ENCODE results near the gene USP49. TPM values are rescaled to one million over a fixed set of nuclear protein-coding genes. Genes with fewer than 3 reads are reported as not detected.

Gene USP49
- total RNA-seq, 1 experiment from 2014 or later: 7.0 TPM

GRCh38 chr6:41784581-41785171 is 110.5 kb downstream of the USP49 start:
- Mint-ChIP-seq H3K27ac (ENCODE audit: unreplicated experiment) (no peak overlapping the region), H3K27me3 (ENCODE audit: unreplicated experiment) (no peaks in the 10 kb centered on the region), H3K36me3 (ENCODE audit: insufficient read depth, unreplicated experiment) (peaks cover 60% of the 10 kb centered on the region), H3K4me1 (ENCODE audit: low read depth, unreplicated experiment) (peaks cover 49% of the 10 kb centered on the region), H3K4me3 (ENCODE audit: low read depth, unreplicated experiment) (peak overlapping the region; percentile 12), H3K9me3 (ENCODE audit: low read depth, unreplicated experiment) (no peaks in the 10 kb centered on the region)
- no peak for TF ChIP-seq CTCF (IDR thresholded peaks at IDR 0.05; ENCODE audit: unreplicated experiment)
- BruUV-seq (replicated peaks): no TSS peak
- intact Hi-C loops (cut with micrococcal nuclease; ENCODE audit: unreplicated experiment): loop anchor here (10.0 kb wide), 1 partner anchor 430 kb away; the partner anchor contains the start of gene MRPS10
- peak; percentile 33 for DNase-seq
- CTCF ChIA-PET: interaction anchor here (0.5 to 1.8 kb wide), 10 partner anchors 40 to 427 kb away, joined by 3 to 5 read pairs (median 4); partner anchors contain the start of genes BYSL and MED20

- no TSS peak for BruUV-seq (replicated peaks)
- peaks cover 41% of the 10 kb centered on the region for H3K4me1 Mint-ChIP-seq (ENCODE audit: low read depth, unreplicated experiment)
- H3K4me3 Mint-ChIP-seq (ENCODE audit: low read depth, unreplicated experiment): no peak overlapping the region
- no peak overlapping the region for H3K27ac Mint-ChIP-seq (ENCODE audit: unreplicated experiment)
- no peak for TF ChIP-seq CTCF (IDR thresholded peaks at IDR 0.05; ENCODE audit: unreplicated experiment)
- intact Hi-C loops (cut with micrococcal nuclease; ENCODE audit: unreplicated experiment): loop anchor here (10.0 kb wide), 1 partner anchor 432 kb away; the partner anchor contains the start of gene MRPS10
- no peaks in the 10 kb centered on the region for H3K9me3 Mint-ChIP-seq (ENCODE audit: low read depth, unreplicated experiment)
- CTCF ChIA-PET: interaction anchor here (1.8 kb wide), 1 partner anchor 49 kb away, joined by 5 read pairs; no protein-coding TSS in a partner anchor
- H3K27me3 Mint-ChIP-seq (ENCODE audit: unreplicated experiment): no peaks in the 10 kb centered on the region
- no peak for DNase-seq
- peaks cover 56% of the 10 kb centered on the region for H3K36me3 Mint-ChIP-seq (ENCODE audit: insufficient read depth, unreplicated experiment)
Observed at GRCh38 chr6:41783106-41783780, 111.9 kb downstream of the USP49 start.

- DNase-seq: no peak
- intact Hi-C loops (cut with micrococcal nuclease; ENCODE audit: unreplicated experiment): loop anchor here (10.0 kb wide), 1 partner anchor 433 kb away; the partner anchor contains the start of gene MRPS10
- H3K9me3 Mint-ChIP-seq (ENCODE audit: low read depth, unreplicated experiment): no peaks in the 10 kb centered on the region
- H3K36me3 Mint-ChIP-seq (ENCODE audit: insufficient read depth, unreplicated experiment): peaks cover 46% of the 10 kb centered on the region
- BruUV-seq (replicated peaks): TSS peak; percentile 20
- CTCF ChIA-PET: interaction anchor here (1.3 kb wide), 1 partner anchor 263 kb away, joined by 5 read pairs; no protein-coding TSS in a partner anchor
- peak overlapping the region; percentile 77 for H3K4me3 Mint-ChIP-seq (ENCODE audit: low read depth, unreplicated experiment)
- no peaks in the 10 kb centered on the region for H3K27me3 Mint-ChIP-seq (ENCODE audit: unreplicated experiment)
- no peak for TF ChIP-seq CTCF (IDR thresholded peaks at IDR 0.05; ENCODE audit: unreplicated experiment)
- H3K27ac Mint-ChIP-seq (ENCODE audit: unreplicated experiment): no peak overlapping the region
- peaks cover 41% of the 10 kb centered on the region for H3K4me1 Mint-ChIP-seq (ENCODE audit: low read depth, unreplicated experiment)
Observed at GRCh38 chr6:41781366-41781730, 113.8 kb downstream of the USP49 start.

- BruUV-seq (replicated peaks): no TSS peak
- TF ChIP-seq CTCF (IDR thresholded peaks at IDR 0.05; ENCODE audit: unreplicated experiment): no peak
- peak within 1 kb of the TSS; percentile 77 for H3K4me3 Mint-ChIP-seq (ENCODE audit: low read depth, unreplicated experiment)
- DNase-seq: peak; percentile 60
- intact Hi-C loops (cut with micrococcal nuclease; ENCODE audit: unreplicated experiment): loop anchor here (1.0 to 10.0 kb wide), 2 partner anchors 264 to 434 kb away; partner anchors contain the start of gene MRPS10
- CTCF ChIA-PET: interaction anchor here (0.6 to 1.3 kb wide), 3 partner anchors 261 to 383 kb away, joined by 3 to 5 read pairs (median 3); no protein-coding TSS in a partner anchor
- H3K27ac Mint-ChIP-seq (ENCODE audit: unreplicated experiment): peak within 1 kb of the TSS; percentile 60
- peaks cover 40% of the 10 kb centered on the region for H3K36me3 Mint-ChIP-seq (ENCODE audit: insufficient read depth, unreplicated experiment)
- no peaks in the 10 kb centered on the region for H3K27me3 Mint-ChIP-seq (ENCODE audit: unreplicated experiment)
- H3K9me3 Mint-ChIP-seq (ENCODE audit: low read depth, unreplicated experiment): no peaks in the 10 kb centered on the region
- peaks cover 41% of the 10 kb centered on the region for H3K4me1 Mint-ChIP-seq (ENCODE audit: low read depth, unreplicated experiment)
Observed at GRCh38 chr6:41780551-41781365, 114.4 kb downstream of the USP49 start, which contains the start of gene PRICKLE4. Gene PRICKLE4, plus strand, starts transcription at chr6:41780782. Its CDS starts 2,692 bp downstream, at chr6:41783474.

All from Calu3 (cell line).